HepG2 (cell line): ENCODE data around the gene CSNK1G1. TPM values are rescaled to one million over a fixed set of nuclear protein-coding genes. Genes with fewer than 3 reads are reported as not detected.

Experiments used
- ATRX ChIP-seq: sonication (generic); formaldehyde crosslinking; IDR thresholded peaks from 2 replicates; pipeline ENCODE4 v1.4.0; 2020; ENCODE audit warnings: missing genetic modification reagents, borderline replicate concordance
- HNRNPUL1 ChIP-seq: fragments of 200-400 bp; formaldehyde crosslinking; IDR thresholded peaks from 2 replicates; pipeline ENCODE4 v1.6.1; 2017; ENCODE audit warnings: low read depth, mild to moderate bottlenecking, low read length, moderate library complexity
- HOXA5 ChIP-seq: sonication (generic); formaldehyde crosslinking; IDR thresholded peaks from 2 replicates; pipeline ENCODE4 v1.4.0; 2020; ENCODE audit warnings: missing genetic modification reagents
- IRX3 ChIP-seq: sonication (generic); formaldehyde crosslinking; IDR thresholded peaks from 2 replicates; pipeline ENCODE4 v1.8.1; 2023; ENCODE audit warnings: mild to moderate bottlenecking, low read depth, missing genetic modification reagents, borderline replicate concordance
- KAT8 ChIP-seq: IDR thresholded peaks from 2 replicates; pipeline ENCODE4 v1.6.1; 2016; ENCODE audit warnings: missing genetic modification reagents, missing compliant biosample characterization
- MLLT10 ChIP-seq: sonication (generic); formaldehyde crosslinking; IDR thresholded peaks from 2 replicates; pipeline ENCODE4 v1.4.0; 2020; ENCODE audit warnings: missing genetic modification reagents
- MXD4 ChIP-seq: IDR thresholded peaks from 2 replicates; pipeline ENCODE4 v1.6.1; 2016; ENCODE audit warnings: mild to moderate bottlenecking, missing biosample characterization, missing genetic modification reagents
- NFKBIZ ChIP-seq: IDR thresholded peaks from 2 replicates; pipeline ENCODE4 v1.6.1; 2018; ENCODE audit warnings: missing genetic modification reagents, missing compliant biosample characterization
- POLR2G ChIP-seq: fragments of 200-400 bp; formaldehyde crosslinking; IDR thresholded peaks from 2 replicates; pipeline ENCODE4 v1.6.1; 2018; ENCODE audit warnings: mild to moderate bottlenecking, low read depth, low read length, moderate library complexity
- RCOR2 ChIP-seq: IDR thresholded peaks from 2 replicates; pipeline ENCODE4 v1.6.1; 2016; ENCODE audit warnings: missing biosample characterization, missing genetic modification reagents
- SP2 ChIP-seq: sonication (generic); formaldehyde crosslinking; IDR thresholded peaks from 2 replicates; pipeline ENCODE4 v1.5.1; 2020; ENCODE audit warnings: mild to moderate bottlenecking, missing genetic modification reagents
- WIZ ChIP-seq: sonication (generic); formaldehyde crosslinking; IDR thresholded peaks from 2 replicates; pipeline ENCODE4 v1.5.1; 2020; ENCODE audit warnings: mild to moderate bottlenecking, missing genetic modification reagents
- ZFX ChIP-seq: sonication (generic); formaldehyde crosslinking; IDR thresholded peaks from 2 replicates; pipeline ENCODE4 v1.4.0; 2020; ENCODE audit warnings: mild to moderate bottlenecking, low read depth, missing genetic modification reagents, moderate library complexity
- ZIK1 ChIP-seq: sonication (generic); formaldehyde crosslinking; IDR thresholded peaks from 2 replicates; pipeline ENCODE4 v1.5.0; 2020; ENCODE audit warnings: mild to moderate bottlenecking, low read depth, missing genetic modification reagents, borderline replicate concordance
- ZNF326 ChIP-seq: sonication (generic); formaldehyde crosslinking; IDR thresholded peaks from 2 replicates; pipeline ENCODE4 v1.4.0; 2020; ENCODE audit warnings: missing genetic modification reagents, borderline replicate concordance
- ZNF362 ChIP-seq: sonication (generic); formaldehyde crosslinking; IDR thresholded peaks from 2 replicates; pipeline ENCODE4 v1.4.0; 2020; ENCODE audit warnings: missing genetic modification reagents, mild to moderate bottlenecking, borderline replicate concordance
- ZNF800 ChIP-seq: sonication (generic); formaldehyde crosslinking; IDR thresholded peaks from 2 replicates; pipeline ENCODE4 v1.4.0; 2020; ENCODE audit warnings: missing genetic modification reagents
- ZSCAN21 ChIP-seq: sonication (generic); formaldehyde crosslinking; IDR thresholded peaks from 2 replicates; pipeline ENCODE4 v1.8.0; 2022; ENCODE audit warnings: mild to moderate bottlenecking, missing genetic modification reagents, moderate library complexity, borderline replicate concordance
- polyA plus RNA-seq, 8 experiments: library from polyadenylated mRNA; depleted of rRNA in 3 of 8; stranded (reverse) in 7 of 8; unstranded in 1 of 8; fragments of >200 nt; fragmentation: Illumina TruSeq in 4 of 8; extraction: Trizol in 4 of 8; gene quantifications; 2 replicates each; pipeline versions ENCODE4 v1.2.1 to v1.2.3, GENCODE V29; 2011 to 2016; ENCODE audit warnings: low read depth in 4 of 8, missing spikeins in 1 of 8, mixed read lengths in 1 of 8; ENCODE audit not compliant: insufficient read depth in 1 of 8
- total RNA-seq, 5 experiments: library from RNA; depleted of rRNA; stranded (reverse); fragments of >200 nt; fragmentation: Illumina TruSeq; extraction: Trizol; gene quantifications; 2 replicates each; pipeline ENCODE4 v1.2.3, GENCODE V29; 2016; ENCODE audit warnings: low read depth in 1 of 5
- TF ChIP-seq, protein P1 (sequence below): sonication (generic); formaldehyde crosslinking; IDR thresholded peaks from 2 replicates; pipeline ENCODE4 v1.9.0; 2022; ENCODE audit warnings: missing genetic modification reagents, mild to moderate bottlenecking, borderline replicate concordance
- TF ChIP-seq, protein P2 (sequence below): IDR thresholded peaks from 2 replicates; pipeline ENCODE4 v1.6.1; 2016; ENCODE audit warnings: low read depth, control low read depth
- TF ChIP-seq, protein P3 (sequence below): fragments of 450-650 bp; IDR thresholded peaks from 2 replicates; pipeline ENCODE4 v1.6.1; 2017; ENCODE audit warnings: mild to moderate bottlenecking

The CSNK1G1 gene
- total and polyA plus RNA-seq, 2 of the 13 experiments (the other 11 are each of a cell fraction or from before 2014, with no cell fraction given): 8.5 to 12.6 TPM

DNA sequence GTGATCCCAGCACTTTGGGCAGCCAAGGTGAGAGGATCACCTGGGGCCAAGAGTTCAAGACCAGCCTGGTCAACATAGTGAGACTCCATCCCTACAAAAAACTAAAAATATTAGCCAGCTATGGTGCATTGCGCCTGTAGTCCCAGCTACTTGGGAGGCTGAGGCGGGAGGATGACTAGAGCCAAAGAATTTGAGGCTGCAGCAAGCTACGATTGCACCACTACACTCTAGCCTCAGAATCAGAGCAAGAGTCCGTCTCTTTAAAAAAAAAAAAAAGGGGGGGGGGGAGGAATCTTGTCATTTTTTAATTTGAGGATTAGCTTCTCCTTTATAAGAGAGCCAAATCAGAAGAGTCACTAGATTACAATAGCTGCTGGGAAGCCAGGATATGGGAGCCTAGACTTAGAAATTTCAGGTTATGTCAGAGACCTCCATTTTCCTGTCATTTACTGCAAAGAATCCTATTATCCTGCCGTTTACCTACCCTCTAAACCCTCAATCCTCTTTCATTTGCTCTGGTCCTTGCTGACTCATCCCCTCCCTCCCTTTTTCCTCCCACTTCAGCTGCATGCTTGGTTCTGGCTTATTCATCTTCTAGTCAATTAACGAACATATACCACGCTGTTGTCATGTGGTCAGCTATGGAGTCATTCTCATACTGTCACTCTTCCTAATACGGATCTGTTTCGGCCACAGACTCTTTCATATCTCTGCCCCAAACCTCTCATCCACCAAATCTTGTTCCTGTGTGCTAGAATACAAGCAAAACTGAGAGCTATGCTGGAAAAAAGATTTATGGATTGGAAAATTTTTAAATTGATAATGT is 109.4 kb downstream of the CSNK1G1 start (continued):
- TF ChIP-seq, protein P1, sequence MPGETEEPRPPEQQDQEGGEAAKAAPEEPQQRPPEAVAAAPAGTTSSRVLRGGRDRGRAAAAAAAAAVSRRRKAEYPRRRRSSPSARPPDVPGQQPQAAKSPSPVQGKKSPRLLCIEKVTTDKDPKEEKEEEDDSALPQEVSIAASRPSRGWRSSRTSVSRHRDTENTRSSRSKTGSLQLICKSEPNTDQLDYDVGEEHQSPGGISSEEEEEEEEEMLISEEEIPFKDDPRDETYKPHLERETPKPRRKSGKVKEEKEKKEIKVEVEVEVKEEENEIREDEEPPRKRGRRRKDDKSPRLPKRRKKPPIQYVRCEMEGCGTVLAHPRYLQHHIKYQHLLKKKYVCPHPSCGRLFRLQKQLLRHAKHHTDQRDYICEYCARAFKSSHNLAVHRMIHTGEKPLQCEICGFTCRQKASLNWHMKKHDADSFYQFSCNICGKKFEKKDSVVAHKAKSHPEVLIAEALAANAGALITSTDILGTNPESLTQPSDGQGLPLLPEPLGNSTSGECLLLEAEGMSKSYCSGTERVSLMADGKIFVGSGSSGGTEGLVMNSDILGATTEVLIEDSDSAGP (CRISPR knock-in tag): peak; percentile 27; the same call in 1 of the 2 replicates
- TF ChIP-seq KAT8 (CRISPR knock-in tag): no peak
- TF ChIP-seq, protein P2, sequence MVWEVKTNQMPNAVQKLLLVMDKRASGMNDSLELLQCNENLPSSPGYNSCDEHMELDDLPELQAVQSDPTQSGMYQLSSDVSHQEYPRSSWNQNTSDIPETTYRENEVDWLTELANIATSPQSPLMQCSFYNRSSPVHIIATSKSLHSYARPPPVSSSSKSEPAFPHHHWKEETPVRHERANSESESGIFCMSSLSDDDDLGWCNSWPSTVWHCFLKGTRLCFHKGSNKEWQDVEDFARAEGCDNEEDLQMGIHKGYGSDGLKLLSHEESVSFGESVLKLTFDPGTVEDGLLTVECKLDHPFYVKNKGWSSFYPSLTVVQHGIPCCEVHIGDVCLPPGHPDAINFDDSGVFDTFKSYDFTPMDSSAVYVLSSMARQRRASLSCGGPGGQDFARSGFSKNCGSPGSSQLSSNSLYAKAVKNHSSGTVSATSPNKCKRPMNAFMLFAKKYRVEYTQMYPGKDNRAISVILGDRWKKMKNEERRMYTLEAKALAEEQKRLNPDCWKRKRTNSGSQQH (CRISPR knock-in tag): no peak
- TF ChIP-seq POLR2G: no peak
- no peak for TF ChIP-seq MLLT10 (CRISPR knock-in tag)
- TF ChIP-seq NFKBIZ (CRISPR knock-in tag): no peak
- no peak for TF ChIP-seq ZNF800 (CRISPR knock-in tag)
- no peak for TF ChIP-seq RCOR2
- no peak for TF ChIP-seq WIZ (CRISPR knock-in tag)
- no peak for TF ChIP-seq ZIK1 (CRISPR knock-in tag)
- no peak for TF ChIP-seq ZNF326 (CRISPR knock-in tag)
- no peak for TF ChIP-seq ZNF362
- TF ChIP-seq HOXA5 (CRISPR knock-in tag): no peak
- TF ChIP-seq IRX3 (CRISPR knock-in tag): no peak
- no peak for TF ChIP-seq ZSCAN21 (CRISPR knock-in tag)
- no peak for TF ChIP-seq SP2 (CRISPR knock-in tag)
- TF ChIP-seq ATRX (CRISPR knock-in tag): no peak
- TF ChIP-seq, protein P3, sequence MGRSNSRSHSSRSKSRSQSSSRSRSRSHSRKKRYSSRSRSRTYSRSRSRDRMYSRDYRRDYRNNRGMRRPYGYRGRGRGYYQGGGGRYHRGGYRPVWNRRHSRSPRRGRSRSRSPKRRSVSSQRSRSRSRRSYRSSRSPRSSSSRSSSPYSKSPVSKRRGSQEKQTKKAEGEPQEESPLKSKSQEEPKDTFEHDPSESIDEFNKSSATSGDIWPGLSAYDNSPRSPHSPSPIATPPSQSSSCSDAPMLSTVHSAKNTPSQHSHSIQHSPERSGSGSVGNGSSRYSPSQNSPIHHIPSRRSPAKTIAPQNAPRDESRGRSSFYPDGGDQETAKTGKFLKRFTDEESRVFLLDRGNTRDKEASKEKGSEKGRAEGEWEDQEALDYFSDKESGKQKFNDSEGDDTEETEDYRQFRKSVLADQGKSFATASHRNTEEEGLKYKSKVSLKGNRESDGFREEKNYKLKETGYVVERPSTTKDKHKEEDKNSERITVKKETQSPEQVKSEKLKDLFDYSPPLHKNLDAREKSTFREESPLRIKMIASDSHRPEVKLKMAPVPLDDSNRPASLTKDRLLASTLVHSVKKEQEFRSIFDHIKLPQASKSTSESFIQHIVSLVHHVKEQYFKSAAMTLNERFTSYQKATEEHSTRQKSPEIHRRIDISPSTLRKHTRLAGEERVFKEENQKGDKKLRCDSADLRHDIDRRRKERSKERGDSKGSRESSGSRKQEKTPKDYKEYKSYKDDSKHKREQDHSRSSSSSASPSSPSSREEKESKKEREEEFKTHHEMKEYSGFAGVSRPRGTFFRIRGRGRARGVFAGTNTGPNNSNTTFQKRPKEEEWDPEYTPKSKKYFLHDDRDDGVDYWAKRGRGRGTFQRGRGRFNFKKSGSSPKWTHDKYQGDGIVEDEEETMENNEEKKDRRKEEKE: no peak
- no peak for TF ChIP-seq HNRNPUL1
- TF ChIP-seq MXD4 (CRISPR knock-in tag): no peak
- TF ChIP-seq ZFX (CRISPR knock-in tag): no peak
